Tongue (tissue), 3 donors: ENCODE results near the gene AHDC1. TPM values are rescaled to one million over a fixed set of nuclear protein-coding genes. Genes with fewer than 3 reads are reported as not detected.

ENCODE experiments used
- DNase-seq: peaks from one replicate; pipeline ENCODE4 v3.0.0-alpha.2; 2015
- small RNA-seq: library from RNA; depleted of rRNA; stranded (forward); fragments of <200 nt; gene quantifications from one replicate; pipeline ENCODE3, GENCODE V24; 2014; ENCODE audit warnings: low replicate concordance
- total RNA-seq: library from RNA; depleted of rRNA; stranded (reverse); fragments of >200 nt; gene quantifications from one replicate; pipeline ENCODE4 v1.2.3, GENCODE V29; 2014

The AHDC1 gene
- total RNA-seq, 1 donor from 2014 or later: 50.8 TPM

GRCh38 chr1:27487966-27488884, 115.7 kb downstream of the AHDC1 start:
- peak; percentile 66 for DNase-seq

GRCh38 chr1:27485363-27485762, 118.6 kb downstream of the AHDC1 start:
- no peak for DNase-seq

Small RNA genes within 50 kb of the gene (small RNA-seq; reads per million reads assigned to genes)
- not detected for gene AL031729.1

Other genes with a start within 250 kb of the AHDC1 start
- gene MAP3K6, start 237.2 kb downstream of the AHDC1 start, total RNA-seq: 12.9 TPM
- gene FCN3, start 229.3 kb downstream of the AHDC1 start, total RNA-seq: 0.82 TPM
- gene CD164L2, start 220.8 kb downstream of the AHDC1 start, total RNA-seq: 0.21 TPM
- gene GPR3, start 211.5 kb downstream of the AHDC1 start, total RNA-seq: 0.41 TPM
- 40.3 TPM for gene WASF2, start 114.0 kb downstream of the AHDC1 start, total RNA-seq
- 6.6 TPM for gene FGR, start 31.0 kb upstream of the AHDC1 start, total RNA-seq
- 30.4 TPM for gene IFI6, start 68.0 kb upstream of the AHDC1 start, total RNA-seq
- 18.1 TPM for gene FAM76A, start 121.8 kb upstream of the AHDC1 start, total RNA-seq
- gene STX12, start 169.1 kb upstream of the AHDC1 start, total RNA-seq: 45.0 TPM
- 32.9 TPM for gene PPP1R8, start 226.6 kb upstream of the AHDC1 start, total RNA-seq